Stimulated activated naive CD8-positive, alpha-beta T cell treated with anti-CD3 and anti-CD28 coated beads, Interleukin-15, Interleukin-2, amounts not matched to agents 100 U/mL and 50 U/mL, for 24 hours (primary cell): ENCODE data around the gene TRIP4.
"Not testable (repeated sequence)": the region's sequence is repeated elsewhere in the genome, so short reads cannot be mapped to it uniquely, and the experiment has no call there.

Experiments used
- ATAC-seq: fragments of 150-1000 bp; cut with Tn5 transposase; one replicate; pipeline ENCODE4 v1.10.0; 2021
- DNase-seq: peaks from one replicate; pipeline ENCODE4 v3.0.0; 2021

The TRIP4 gene

GRCh38 chr15:64387562-64388168, at the start of gene TRIP4:
Gene TRIP4 (plus strand): TSS chr15:64387836. CDS start chr15:64387864, 28 bp downstream.
- ATAC-seq (peak; percentile 100), DNase-seq (peak; percentile 96)

- DNase-seq (no peak), ATAC-seq (no peak)
Observed at GRCh38 chr15:64340355-64340754, 47.3 kb upstream of the TRIP4 start.

- ATAC-seq (no peak), DNase-seq (no peak)
Observed at GRCh38 chr15:64341961-64342360, 45.7 kb upstream of the TRIP4 start.

GRCh38 chr15:64343222-64343621, 44.4 kb upstream of the TRIP4 start:
- ATAC-seq: no peak

DNA sequence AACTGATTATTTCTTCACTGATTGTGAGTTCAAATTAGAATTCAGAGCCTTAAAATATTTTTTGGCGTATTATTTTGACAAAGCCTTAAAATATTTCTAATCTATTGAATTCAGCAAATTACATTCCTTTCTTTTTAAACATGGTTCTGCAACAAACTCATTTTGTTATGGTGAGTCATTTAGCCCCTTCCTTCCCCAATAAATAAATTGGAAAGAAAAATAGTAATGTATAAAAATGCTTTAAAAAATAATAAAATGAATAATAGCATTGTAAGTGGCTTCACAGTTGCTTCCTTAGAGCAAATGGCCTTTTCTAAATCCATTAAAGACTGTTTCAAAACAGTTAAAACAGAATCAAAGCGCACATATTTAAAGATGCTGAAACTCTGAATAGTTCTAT, 43.8 kb upstream of the TRIP4 start:
- DNase-seq: no peak
- no peak for ATAC-seq

More at GRCh38 chr15:64343222-64343621, 44.4 kb upstream of the TRIP4 start:
- no peak for DNase-seq

- DNase-seq (no peak), ATAC-seq (no peak)
Observed at GRCh38 chr15:64344651-64345294, 42.9 kb upstream of the TRIP4 start.

GRCh38 chr15:64346242-64346641, 41.4 kb upstream of the TRIP4 start:
- not testable (repeated sequence) for ATAC-seq

DNA sequence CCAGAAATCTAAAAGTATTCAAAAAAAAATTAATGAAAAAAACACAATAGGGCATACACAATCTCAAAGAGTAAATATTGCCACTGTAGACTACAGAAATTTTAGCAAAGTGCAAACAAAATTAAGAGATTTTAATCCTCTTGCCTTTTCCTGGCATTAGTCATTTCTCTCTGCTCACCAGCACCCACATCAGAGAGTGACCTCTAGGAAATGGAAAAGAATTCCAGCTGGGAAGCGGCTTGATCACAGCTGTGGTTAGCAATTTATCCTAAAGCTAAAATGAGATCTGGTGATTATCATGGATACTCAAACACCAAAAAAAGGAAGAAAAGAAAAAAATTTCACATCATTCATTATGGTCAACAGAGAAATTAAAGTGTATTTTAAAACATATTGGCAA, 39.2 kb upstream of the TRIP4 start:
- no peak for DNase-seq

More at GRCh38 chr15:64346242-64346641, 41.4 kb upstream of the TRIP4 start:
- DNase-seq: not testable (repeated sequence)

DNA sequence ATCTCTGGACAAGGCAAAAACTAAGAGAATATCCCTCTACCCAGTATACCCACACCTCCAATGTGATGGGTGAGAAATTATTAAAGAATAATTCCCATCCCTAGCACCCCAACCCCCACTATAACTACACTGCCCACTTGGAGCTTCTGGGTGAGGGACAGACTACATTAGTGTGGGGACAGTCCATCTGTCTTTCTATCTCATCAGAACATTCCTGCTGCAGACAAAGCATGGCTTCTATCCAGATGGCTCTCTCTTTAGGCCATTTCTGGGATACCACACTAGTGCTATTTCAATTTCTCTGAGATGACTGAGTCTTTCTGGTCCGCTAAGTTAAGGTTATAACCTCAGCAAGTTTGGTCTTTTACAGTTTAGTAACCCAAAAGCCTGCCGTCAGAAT, 38.3 kb upstream of the TRIP4 start:
- DNase-seq (no peak), ATAC-seq (no peak)

More for the DNA sequence above, 39.2 kb upstream of the TRIP4 start:
- no peak for ATAC-seq

DNA sequence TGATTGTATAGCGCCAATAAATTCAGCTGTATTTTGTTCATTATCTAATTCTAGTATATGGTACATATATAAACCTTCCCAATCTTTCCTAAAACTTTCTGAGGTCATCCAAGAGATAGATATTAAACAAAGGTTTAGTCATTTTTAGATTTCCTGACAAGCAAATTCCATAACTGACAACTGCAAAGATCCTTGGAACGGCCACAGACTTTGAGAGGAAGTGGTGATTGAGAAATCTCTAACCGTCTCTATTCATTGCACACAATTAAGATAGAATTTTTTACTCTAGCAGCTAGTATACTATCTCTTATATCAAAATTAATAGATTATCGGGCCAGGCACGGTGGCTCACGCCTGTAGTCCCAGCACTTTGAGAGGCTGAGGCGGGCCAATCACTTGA, 36.4 kb upstream of the TRIP4 start:
- ATAC-seq (no peak), DNase-seq (no peak)

DNA sequence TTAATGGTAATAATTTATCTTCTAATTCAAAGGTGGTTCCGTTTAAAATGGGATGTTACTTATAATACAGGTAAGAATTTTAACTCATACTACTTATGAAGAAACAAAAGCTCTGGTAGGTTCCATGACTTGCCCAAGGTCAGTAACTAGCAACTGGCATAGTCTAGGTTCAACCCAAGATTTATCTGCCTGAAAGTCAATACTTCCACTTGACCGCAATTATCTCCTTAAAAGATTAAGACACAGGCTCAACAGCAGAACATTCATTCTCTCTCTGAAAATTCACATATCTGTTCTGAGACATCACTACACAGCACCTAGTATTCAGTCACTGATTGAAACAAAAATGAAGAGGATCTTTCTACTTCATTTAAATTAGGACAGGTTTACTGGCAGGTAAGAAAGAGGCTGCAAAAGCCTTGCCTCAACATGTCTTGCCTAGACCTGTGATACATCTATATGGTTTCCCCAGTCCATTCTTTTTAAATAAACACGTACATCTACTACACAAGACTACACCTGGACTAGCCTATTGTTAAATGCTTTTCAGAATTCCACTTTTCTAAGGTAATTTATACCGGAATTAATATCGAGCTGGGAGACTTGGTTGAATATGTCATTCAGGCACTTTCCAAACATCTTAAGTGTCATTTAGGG, 32.8 kb upstream of the TRIP4 start:
- ATAC-seq: no peak
- DNase-seq: no peak

GRCh38 chr15:64355348-64355943, 32.2 kb upstream of the TRIP4 start:
- peak; percentile 45 for ATAC-seq
- DNase-seq: peak; percentile 46

- ATAC-seq: peak; percentile 99
- peak; percentile 92 for DNase-seq
Observed at GRCh38 chr15:64355944-64356709, 31.5 kb upstream of the TRIP4 start, which contains the start of gene CSNK1G1. Gene CSNK1G1 (minus strand): TSS chr15:64356173. CDS start chr15:64300499, 55,674 bp downstream.

- DNase-seq: no peak
- no peak for ATAC-seq
Observed at GRCh38 chr15:64356710-64357040, 31.0 kb upstream of the TRIP4 start.

- DNase-seq (no peak), ATAC-seq (no peak)
Observed at GRCh38 chr15:64361259-64361658, 26.4 kb upstream of the TRIP4 start.

- ATAC-seq (no peak), DNase-seq (no peak)
Observed at GRCh38 chr15:64369078-64369607, 18.5 kb upstream of the TRIP4 start.

- ATAC-seq, DNase-seq: not testable (repeated sequence)
Observed at GRCh38 chr15:64371383-64371782, 16.3 kb upstream of the TRIP4 start.

- ATAC-seq (no peak), DNase-seq (no peak)
Observed at GRCh38 chr15:64373360-64373759, 14.3 kb upstream of the TRIP4 start.

DNA sequence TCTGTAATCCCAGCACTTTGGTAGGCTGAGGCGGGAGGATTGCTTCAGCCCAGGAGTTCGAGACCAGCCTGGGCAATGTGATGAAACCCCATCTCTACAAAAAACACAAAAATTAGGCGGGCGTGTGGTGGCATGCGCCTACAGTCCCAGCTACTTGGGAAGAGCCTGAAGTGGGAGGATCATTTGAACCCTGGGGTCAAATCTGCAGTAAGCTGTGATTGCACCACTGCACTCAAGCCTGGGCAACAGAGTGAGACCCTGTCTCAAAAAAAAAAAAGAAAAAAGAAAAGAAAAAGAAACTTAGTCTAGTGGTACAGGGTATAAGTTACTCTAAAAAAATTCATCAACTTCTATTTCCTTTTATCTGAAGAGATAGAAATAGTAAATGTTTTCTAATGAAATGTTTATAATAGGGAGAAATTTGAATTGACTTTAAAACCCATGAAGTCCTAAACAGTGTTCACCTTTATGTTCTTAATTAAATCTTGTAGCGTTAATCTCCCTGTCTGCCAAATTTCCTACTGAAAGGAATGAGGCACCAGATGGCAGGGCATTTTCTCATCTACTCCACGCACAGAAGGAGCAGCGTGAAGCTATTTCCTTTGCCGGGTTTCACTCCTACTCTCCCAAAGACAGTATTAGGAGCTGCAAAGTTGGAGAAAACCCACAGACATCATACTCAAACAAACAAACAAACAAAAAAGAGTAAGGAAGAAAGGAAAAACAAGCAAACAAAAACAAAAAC, 8.2 kb upstream of the TRIP4 start:
- DNase-seq: no peak
- ATAC-seq: no peak

GRCh38 chr15:64380130-64380870, 7.3 kb upstream of the TRIP4 start:
- not testable (repeated sequence) for ATAC-seq

More at GRCh38 chr15:64380130-64380870, 7.3 kb upstream of the TRIP4 start:
- not testable (repeated sequence) for DNase-seq
